Body of pancreas (tissue), 4 donors: ENCODE measurements around the gene PIK3CD.
"Not testable (repeated sequence)": the region's sequence is repeated elsewhere in the genome, so short reads cannot be mapped to it uniquely, and the experiment has no call there.

Experiments
- CTCF ChIP-seq, 7 experiments: fragments of 450-650 bp in 4 of 7; fragments of 200-600 bp in 3 of 7; sonication (generic) in 3 of 7; IDR thresholded peaks; one replicate each; pipeline ENCODE4 v1.5.1; 2016 to 2019; ENCODE audit warnings: antibody characterized with exemption in 7 of 7
- POLR2A ChIP-seq, 3 donors: fragments of 450-650 bp; IDR thresholded peaks; one replicate each; pipeline ENCODE4 v1.6.1; 2016; ENCODE audit warnings: antibody characterized with exemption in 3 of 3, mild to moderate bottlenecking in 2 of 3

GRCh38 chr1:9676128-9676527 lies 24.6 kb downstream of the PIK3CD start:
- not testable (repeated sequence) for TF ChIP-seq POLR2A, CTCF (IDR thresholded peaks at IDR 0.05)
